GM23248 (cell line): ENCODE measurements around the gene SWAP70.

Source experiments
- EZH2 ChIP-seq: fragments of 200-600 bp; sonication (generic); IDR thresholded peaks from 2 replicates; pipeline ENCODE4 v1.6.1; 2018; ENCODE audit warnings: antibody characterized with exemption, mild to moderate bottlenecking; ENCODE audit not compliant: insufficient read depth, poor library complexity, severe bottlenecking
- EZH2phosphoT487 ChIP-seq: fragments of 200-600 bp; sonication (generic); IDR thresholded peaks from 2 replicates; pipeline ENCODE4 v1.6.1; 2018; ENCODE audit warnings: antibody characterized with exemption, moderate library complexity, mild to moderate bottlenecking, low read depth; ENCODE audit not compliant: insufficient read depth

GRCh38 chr11:9617940-9618339, 45.9 kb upstream of the SWAP70 start:
- TF ChIP-seq EZH2 (no peak), EZH2phosphoT487 (no peak)
